AG04449 (cell line): Measurements from ENCODE around the gene TNNT2.

Experiments used
- CTCF ChIA-PET: fragments of 350-600 bp; formaldehyde crosslinking; extraction: SDS; loops from one replicate; lab custom pipeline; 2021; ENCODE audit warnings: antibody characterized with exemption; lab: Yijun Ruan, JAX
- POLR2A ChIA-PET: fragments of 400-600, 350-600 bp; formaldehyde crosslinking; extraction: SDS; loops from one replicate; lab custom pipeline; 2020; ENCODE audit warnings: antibody characterized with exemption, inconsistent platforms; lab: Yijun Ruan, JAX
- DNase-seq: peaks from one replicate; pipeline ENCODE4 v3.0.0-alpha.2; 2010; ENCODE audit warnings: low read depth, low spot score
- H3K4me3 ChIP-seq: 2 replicates; pipeline ENCODE4 v1.5.1; 2011; ENCODE audit warnings: low read depth, mild to moderate bottlenecking, control low read depth, low read length
- CTCF ChIP-seq: IDR thresholded peaks from one replicate; pipeline ENCODE4 v1.5.1; 2011; ENCODE audit warnings: mild to moderate bottlenecking, moderate library complexity, low read length, control low read depth, inconsistent platforms; ENCODE audit not compliant: insufficient read depth; ENCODE audit errors: missing control alignments

The TNNT2 gene

GRCh38 chr1:201336711-201337450 lies 40.6 kb downstream of the TNNT2 start:
- DNase-seq, result no peak
- TF ChIP-seq CTCF, result no peak
- ChIA-PET POLR2A (no interaction called here), CTCF (interaction anchor here (1.4 to 3.1 kb wide), 2 partner anchors 9 to 12 kb away, joined by 6 to 17 read pairs; no protein-coding TSS in a partner anchor)
- no peak overlapping the region for H3K4me3 ChIP-seq

GRCh38 chr1:201335901-201336300 lies 41.6 kb downstream of the TNNT2 start:
- TF ChIP-seq CTCF, result no peak
- DNase-seq, result no peak
- no peak overlapping the region for H3K4me3 ChIP-seq
- CTCF ChIA-PET, result interaction anchor here (3.1 to 10.4 kb wide), 2 partner anchors 10 to 13 kb away, joined by 17 to 129 read pairs; no protein-coding TSS in a partner anchor
- POLR2A ChIA-PET, result no interaction called here

- ChIA-PET POLR2A (no interaction called here), CTCF (interaction anchor here (10.4 kb wide), 1 partner anchor 11 kb away, joined by 129 read pairs; no protein-coding TSS in a partner anchor)
- no peak overlapping the region for H3K4me3 ChIP-seq
- no peak for DNase-seq
- TF ChIP-seq CTCF, result no peak
Measured at GRCh38 chr1:201335174-201335870, 42.2 kb downstream of the TNNT2 start.

GRCh38 chr1:201334325-201335173 lies 42.9 kb downstream of the TNNT2 start:
- TF ChIP-seq CTCF, result no peak
- DNase-seq, result no peak
- CTCF ChIA-PET, result interaction anchor here (1.2 to 10.4 kb wide), 6 partner anchors 12 to 102 kb away, joined by 3 to 129 read pairs (median 5); no protein-coding TSS in a partner anchor
- POLR2A ChIA-PET, result no interaction called here
- H3K4me3 ChIP-seq, result no peak overlapping the region

GRCh38 chr1:201332616-201333335 lies 44.7 kb downstream of the TNNT2 start:
- POLR2A ChIA-PET, result no interaction called here
- no peak for TF ChIP-seq CTCF
- no peak for DNase-seq

More at GRCh38 chr1:201332616-201333335, 44.7 kb downstream of the TNNT2 start:
- CTCF ChIA-PET, result interaction anchor here (1.3 to 10.4 kb wide), 6 partner anchors 13 to 79 kb away, joined by 3 to 129 read pairs (median 5); no protein-coding TSS in a partner anchor
- no peak overlapping the region for H3K4me3 ChIP-seq
